Measurements from ENCODE around the gene TARS2.

- TF ChIP-seq CTCF (IDR thresholded peaks at IDR 0.05) = no peak
- no peak for TF ChIP-seq EZH2 (IDR thresholded peaks at IDR 0.05)
- TF ChIP-seq EZH2phosphoT487 (IDR thresholded peaks at IDR 0.05) = no peak
Observed at GRCh38 chr1:150550222-150551050, 63.2 kb downstream of the TARS2 start.

Data from neural progenitor cell (in vitro differentiated cells).